BLaER1 (cell line): ENCODE data around the gene PTPN14.
A peak's percentile ranks its signal among the peaks of the same experiment; 100 is the strongest.
"Not testable (repeated sequence)": the region's sequence is repeated elsewhere in the genome, so short reads cannot be mapped to it uniquely, and the experiment has no call there.

Source experiments
- H3K27ac ChIP-seq: shearing (Covaris generic); formaldehyde crosslinking; 2 replicates; pipeline ENCODE4 v1.8.1; 2022
- H3K27me3 ChIP-seq: shearing (Covaris generic); formaldehyde crosslinking; 2 replicates; pipeline ENCODE4 v1.8.1; 2022
- H3K36me3 ChIP-seq: shearing (Covaris generic); formaldehyde crosslinking; 2 replicates; pipeline ENCODE4 v1.8.1; 2022
- H3K4me1 ChIP-seq: shearing (Covaris generic); formaldehyde crosslinking; 2 replicates; pipeline ENCODE4 v1.8.1; 2022
- H3K4me2 ChIP-seq: shearing (Covaris generic); formaldehyde crosslinking; 2 replicates; pipeline ENCODE4 v1.8.1; 2022
- H3K4me3 ChIP-seq: shearing (Covaris generic); formaldehyde crosslinking; 2 replicates; pipeline ENCODE4 v1.8.1; 2022
- H3K9ac ChIP-seq: shearing (Covaris generic); formaldehyde crosslinking; 2 replicates; pipeline ENCODE4 v1.8.1; 2022
- H3K9me3 ChIP-seq: shearing (Covaris generic); formaldehyde crosslinking; 2 replicates; pipeline ENCODE4 v1.8.1; 2022
- H4K20me1 ChIP-seq: shearing (Covaris generic); formaldehyde crosslinking; 2 replicates; pipeline ENCODE4 v1.8.1; 2022
- Cebpa-rat ChIP-seq: shearing (Covaris generic); IDR thresholded peaks from 2 replicates; pipeline ENCODE4 v1.8.1; 2022

Gene PTPN14

GRCh38 chr1:214583113-214583512, 31.7 kb upstream of the PTPN14 start:
- H3K4me3 ChIP-seq = no peak overlapping the region
- no peak overlapping the region for H3K27ac ChIP-seq
- H3K4me1 ChIP-seq = peaks cover 9% of the 10 kb centered on the region
- H4K20me1 ChIP-seq = no peaks in the 10 kb centered on the region
- H3K9me3 ChIP-seq = no peaks in the 10 kb centered on the region
- no peaks in the 10 kb centered on the region for H3K36me3 ChIP-seq
- H3K9ac ChIP-seq = no peak overlapping the region
- TF ChIP-seq Cebpa-rat = no peak
- no peak overlapping the region for H3K4me2 ChIP-seq
- no peaks in the 10 kb centered on the region for H3K27me3 ChIP-seq

DNA sequence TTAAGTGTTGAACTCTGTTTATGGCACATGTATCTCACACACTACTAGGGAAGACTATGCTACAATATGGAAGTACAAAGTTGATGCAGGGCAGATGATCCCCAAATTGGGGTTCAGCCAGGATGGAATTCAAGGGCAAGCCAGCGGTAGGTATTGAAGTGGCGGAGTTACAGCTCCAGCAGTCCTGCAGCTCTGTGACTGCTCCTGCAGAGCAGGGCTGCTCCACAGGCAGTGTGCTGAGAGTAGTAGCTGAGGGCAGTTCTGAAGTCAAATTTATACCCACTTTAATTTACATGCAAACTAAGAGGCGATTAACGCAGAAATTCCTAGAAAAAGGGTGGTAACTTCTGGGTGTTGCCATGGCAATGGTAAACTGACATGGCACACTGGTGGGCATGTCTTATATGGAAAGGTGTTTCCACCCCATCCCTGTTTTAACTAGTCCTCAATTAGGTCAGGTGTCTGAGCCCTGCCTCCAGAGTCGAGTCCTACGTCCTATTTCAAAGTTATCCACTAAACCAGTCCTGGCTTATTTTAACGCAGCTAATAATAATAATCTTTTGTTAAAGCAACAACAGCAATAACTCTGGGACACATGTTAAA, 31.0 kb upstream of the PTPN14 start:
- H3K9ac ChIP-seq = no peak overlapping the region
- H3K36me3 ChIP-seq = no peaks in the 10 kb centered on the region
- TF ChIP-seq Cebpa-rat = no peak
- H4K20me1 ChIP-seq = no peaks in the 10 kb centered on the region
- H3K4me3 ChIP-seq = no peak overlapping the region
- no peak overlapping the region for H3K27ac ChIP-seq
- H3K4me2 ChIP-seq = no peak overlapping the region
- peaks cover 6% of the 10 kb centered on the region for H3K9me3 ChIP-seq
- peaks cover 9% of the 10 kb centered on the region for H3K4me1 ChIP-seq
- H3K27me3 ChIP-seq = no peaks in the 10 kb centered on the region

- H3K9ac ChIP-seq = no peak overlapping the region
- peaks cover 9% of the 10 kb centered on the region for H3K4me1 ChIP-seq
- H4K20me1 ChIP-seq = no peaks in the 10 kb centered on the region
- peaks cover 12% of the 10 kb centered on the region for H3K9me3 ChIP-seq
- no peak for TF ChIP-seq Cebpa-rat
- no peak overlapping the region for H3K27ac ChIP-seq
- no peak overlapping the region for H3K4me2 ChIP-seq
- no peaks in the 10 kb centered on the region for H3K27me3 ChIP-seq
- no peak overlapping the region for H3K4me3 ChIP-seq
- no peaks in the 10 kb centered on the region for H3K36me3 ChIP-seq
Measured at GRCh38 chr1:214581785-214582184, 30.4 kb upstream of the PTPN14 start.

GRCh38 chr1:214579183-214579582, 27.8 kb upstream of the PTPN14 start:
- H3K27ac ChIP-seq = no peak overlapping the region
- no peaks in the 10 kb centered on the region for H4K20me1 ChIP-seq
- no peaks in the 10 kb centered on the region for H3K27me3 ChIP-seq
- no peaks in the 10 kb centered on the region for H3K36me3 ChIP-seq
- peak overlapping the region; percentile 33; the same call in 1 of the 2 replicates for H3K4me2 ChIP-seq
- no peak overlapping the region for H3K9ac ChIP-seq
- peaks cover 9% of the 10 kb centered on the region for H3K4me1 ChIP-seq
- no peak overlapping the region for H3K4me3 ChIP-seq
- H3K9me3 ChIP-seq = peaks cover 30% of the 10 kb centered on the region
- TF ChIP-seq Cebpa-rat = no peak

DNA sequence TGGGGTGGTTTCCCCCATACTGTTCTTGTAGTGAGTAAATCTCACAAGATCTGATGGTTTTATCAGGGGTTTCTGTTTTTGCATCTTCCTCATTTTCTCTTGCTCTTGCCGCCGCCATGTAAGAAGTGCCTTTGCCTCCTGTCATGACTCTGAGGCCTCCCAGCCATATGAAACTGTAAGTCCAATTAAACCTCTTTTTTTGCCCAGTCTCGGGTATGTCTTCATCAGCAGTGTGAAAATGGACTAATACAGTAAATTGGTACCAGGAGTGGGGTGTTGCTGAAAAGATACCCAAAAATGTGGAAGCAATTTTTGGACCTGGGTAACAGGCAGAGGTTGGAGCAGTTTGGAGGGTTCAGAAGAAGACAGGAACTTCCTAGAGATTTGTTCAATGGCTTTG, 24.7 kb upstream of the PTPN14 start:
- H3K4me2 ChIP-seq, H3K27ac ChIP-seq, H3K4me1 ChIP-seq, H4K20me1 ChIP-seq, H3K36me3 ChIP-seq, H3K4me3 ChIP-seq, H3K9ac ChIP-seq, H3K27me3 ChIP-seq: not testable (repeated sequence)
- H3K9me3 ChIP-seq = peaks cover 30% of the 10 kb centered on the region

GRCh38 chr1:214574598-214575411, 23.4 kb upstream of the PTPN14 start:
- TF ChIP-seq Cebpa-rat = no peak
- Histone ChIP-seq H3K4me3 (no peak overlapping the region), H4K20me1 (no peaks in the 10 kb centered on the region), H3K4me2 (no peak overlapping the region), H3K9ac (no peak overlapping the region), H3K4me1 (peaks cover 9% of the 10 kb centered on the region), H3K27ac (no peak overlapping the region), H3K9me3 (peaks cover 30% of the 10 kb centered on the region), H3K27me3 (no peaks in the 10 kb centered on the region), H3K36me3 (no peaks in the 10 kb centered on the region)

DNA sequence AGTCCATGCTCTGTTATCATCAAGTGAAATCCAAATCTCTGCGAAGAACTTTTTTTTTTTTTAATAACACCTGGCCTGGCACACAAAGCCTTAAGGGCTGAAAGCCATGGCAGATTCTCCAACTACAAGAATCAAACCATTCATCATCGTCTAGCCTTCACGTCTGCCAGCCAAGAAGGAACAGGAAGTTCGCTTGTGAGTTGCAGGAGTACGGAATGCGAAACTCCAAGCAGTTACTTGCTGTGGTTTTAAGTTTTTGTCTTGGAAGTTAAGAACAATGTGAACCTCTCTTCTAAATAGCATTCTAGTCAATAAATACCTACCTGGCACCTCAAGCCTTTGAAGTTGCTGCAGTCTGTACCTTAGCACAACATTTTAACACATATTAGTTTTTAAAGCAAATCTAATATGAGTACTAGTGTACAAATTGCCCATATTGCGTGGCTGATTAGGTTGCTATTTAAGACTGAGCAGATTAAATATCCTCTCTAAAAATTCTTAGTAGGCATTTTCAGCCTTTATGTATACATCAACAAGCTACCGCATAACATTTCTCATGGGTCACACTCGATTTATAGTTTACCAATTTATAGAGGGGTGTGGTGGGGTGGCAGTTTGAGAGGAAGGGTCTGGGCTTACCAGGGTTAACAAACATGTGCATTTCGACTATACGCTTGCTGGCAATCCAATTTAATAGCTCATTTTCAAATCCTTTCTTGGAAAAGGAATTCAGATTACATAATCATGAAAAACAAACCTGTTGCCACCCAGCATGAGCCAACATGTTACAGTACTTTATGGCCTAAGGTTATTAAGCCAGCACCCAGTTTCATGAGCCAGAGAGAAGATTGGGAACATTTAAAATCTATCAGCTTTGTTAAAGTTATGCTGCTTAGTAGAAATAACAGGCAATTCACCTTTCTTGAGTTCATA, 22.2 kb upstream of the PTPN14 start:
- no peaks in the 10 kb centered on the region for H3K4me1 ChIP-seq

DNA sequence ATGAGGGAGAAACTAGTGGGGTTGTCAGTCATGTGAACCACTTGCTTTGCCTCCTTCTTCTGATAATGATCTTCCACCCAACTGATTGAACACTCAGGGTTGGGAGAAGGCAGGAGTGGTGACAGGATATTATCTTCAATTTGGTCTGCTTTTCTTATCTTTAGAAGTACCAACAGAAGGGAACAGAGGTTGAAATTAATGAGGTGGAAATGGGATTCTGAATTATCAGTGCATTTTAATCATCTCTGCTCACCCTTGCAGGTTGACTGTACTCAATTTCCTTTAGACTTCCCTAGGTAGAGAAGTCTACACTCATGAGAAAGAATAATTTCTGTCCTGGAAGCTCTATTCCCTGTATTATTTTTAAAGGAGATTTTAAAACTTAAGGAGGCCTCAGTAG, 19.9 kb upstream of the PTPN14 start:
- Histone ChIP-seq H3K27me3 (no peaks in the 10 kb centered on the region), H3K4me1 (no peaks in the 10 kb centered on the region), H3K9ac (no peak overlapping the region), H3K9me3 (peaks cover 13% of the 10 kb centered on the region), H4K20me1 (no peaks in the 10 kb centered on the region), H3K36me3 (no peaks in the 10 kb centered on the region), H3K4me3 (no peak overlapping the region), H3K27ac (no peak overlapping the region), H3K4me2 (no peak overlapping the region)
- TF ChIP-seq Cebpa-rat = no peak

More for the DNA sequence above, 22.2 kb upstream of the PTPN14 start:
- Histone ChIP-seq H3K9me3 (peaks cover 30% of the 10 kb centered on the region), H3K9ac (no peak overlapping the region), H3K27me3 (no peaks in the 10 kb centered on the region), H3K27ac (no peak overlapping the region), H3K4me3 (no peak overlapping the region), H3K36me3 (no peaks in the 10 kb centered on the region), H4K20me1 (no peaks in the 10 kb centered on the region), H3K4me2 (no peak overlapping the region)
- TF ChIP-seq Cebpa-rat = no peak

DNA sequence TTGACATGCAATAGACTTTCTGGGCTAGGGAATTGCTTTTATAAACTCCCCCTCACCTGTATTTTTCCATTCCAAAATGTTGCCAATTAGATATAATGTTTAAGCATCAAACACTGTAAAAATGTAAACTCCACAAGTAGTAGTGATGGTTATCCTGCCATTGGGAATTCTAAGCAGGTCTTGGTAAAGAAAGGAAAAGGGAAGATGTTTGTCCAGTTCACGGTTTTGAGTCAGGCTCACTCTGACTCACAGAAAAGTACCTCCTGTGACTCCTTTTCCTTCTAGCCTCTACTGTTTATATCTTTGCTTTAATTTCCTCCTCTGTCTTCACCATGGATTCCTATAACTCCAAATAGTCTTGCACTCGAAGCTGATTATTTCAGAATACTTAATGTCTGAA, 19.0 kb upstream of the PTPN14 start:
- H3K9ac ChIP-seq = no peak overlapping the region
- no peaks in the 10 kb centered on the region for H3K4me1 ChIP-seq
- H3K27ac ChIP-seq = no peak overlapping the region

More for the DNA sequence above, 19.0 kb upstream of the PTPN14 start:
- Histone ChIP-seq H3K4me2 (no peak overlapping the region), H3K36me3 (no peaks in the 10 kb centered on the region), H4K20me1 (no peaks in the 10 kb centered on the region), H3K4me3 (no peak overlapping the region), H3K27me3 (no peaks in the 10 kb centered on the region), H3K9me3 (peaks cover 4% of the 10 kb centered on the region)
- TF ChIP-seq Cebpa-rat = no peak
